ENCODE measurements around the gene COPG1. TPM values are rescaled to one million over a fixed set of nuclear protein-coding genes. Genes with fewer than 3 reads are reported as not detected.

Gene COPG1
- total RNA-seq, 2 experiments from 2014 or later, result 114 to 118 TPM

GRCh38 chr3:129317848-129318247 is 68.4 kb downstream of the COPG1 start:
- DNase-seq (no peak), ATAC-seq (no peak)
- Mint-ChIP-seq H3K4me3 (no peak overlapping the region), H3K9me3 (no peaks in the 10 kb centered on the region), H3K36me3 (ENCODE audit: low read depth) (peaks cover 1% of the 10 kb centered on the region), H3K27me3 (no peaks in the 10 kb centered on the region), H3K4me1 (ENCODE audit: low read depth) (peaks cover 13% of the 10 kb centered on the region), H3K27ac (no peak overlapping the region)
- no peak for TF ChIP-seq CTCF (IDR thresholded peaks at IDR 0.05)
- intact Hi-C loops (cut with micrococcal nuclease), result no loop called here
- ChIA-PET POLR2A (interaction anchor here (1.8 to 8.3 kb wide), 2 partner anchors 37 to 138 kb away, joined by 6 to 108 read pairs; partner anchors contain the start of gene HMCES), CTCF (interaction anchor here (1.4 to 2.8 kb wide), 2 partner anchors 11 to 72 kb away, joined by 3 to 7 read pairs; no protein-coding TSS in a partner anchor)

GRCh38 chr3:129318921-129319320 is 69.5 kb downstream of the COPG1 start:
- CTCF ChIA-PET, result interaction anchor here (1.5 to 2.8 kb wide), 2 partner anchors 10 to 266 kb away, joined by 4 to 7 read pairs; no protein-coding TSS in a partner anchor
- H3K27me3 Mint-ChIP-seq, result no peaks in the 10 kb centered on the region

GRCh38 chr3:129320261-129320660 is 70.9 kb downstream of the COPG1 start:
- no peak overlapping the region for H3K4me3 Mint-ChIP-seq
- ChIA-PET CTCF (interaction anchor here (1.5 to 2.8 kb wide), 2 partner anchors 9 to 267 kb away, joined by 4 to 7 read pairs; no protein-coding TSS in a partner anchor), POLR2A (no interaction called here)
- H3K9me3 Mint-ChIP-seq, result no peaks in the 10 kb centered on the region
- H3K4me1 Mint-ChIP-seq (ENCODE audit: low read depth), result peaks cover 3% of the 10 kb centered on the region
- H3K36me3 Mint-ChIP-seq (ENCODE audit: low read depth), result no peaks in the 10 kb centered on the region
- no peaks in the 10 kb centered on the region for H3K27me3 Mint-ChIP-seq
- H3K27ac Mint-ChIP-seq, result no peak overlapping the region
- ATAC-seq (no peak), DNase-seq (no peak)
- intact Hi-C loops (cut with micrococcal nuclease), result no loop called here
- no peak for TF ChIP-seq CTCF (IDR thresholded peaks at IDR 0.05)

More at GRCh38 chr3:129318921-129319320, 69.5 kb downstream of the COPG1 start:
- TF ChIP-seq CTCF (IDR thresholded peaks at IDR 0.05), result no peak
- no peaks in the 10 kb centered on the region for H3K9me3 Mint-ChIP-seq
- H3K27ac Mint-ChIP-seq, result no peak overlapping the region
- H3K36me3 Mint-ChIP-seq (ENCODE audit: low read depth), result peaks cover 1% of the 10 kb centered on the region
- H3K4me1 Mint-ChIP-seq (ENCODE audit: low read depth), result peaks cover 6% of the 10 kb centered on the region
- intact Hi-C loops (cut with micrococcal nuclease), result no loop called here
- POLR2A ChIA-PET, result no interaction called here
- DNase-seq, result no peak
- ATAC-seq, result no peak
- H3K4me3 Mint-ChIP-seq, result no peak overlapping the region

- ChIA-PET POLR2A (no interaction called here), CTCF (no interaction called here)
- no peaks in the 10 kb centered on the region for H3K9me3 Mint-ChIP-seq
- DNase-seq, result no peak
- ATAC-seq, result no peak
- H3K27me3 Mint-ChIP-seq, result no peaks in the 10 kb centered on the region
- H3K4me3 Mint-ChIP-seq, result no peak overlapping the region
- H3K36me3 Mint-ChIP-seq (ENCODE audit: low read depth), result no peaks in the 10 kb centered on the region
- no peak overlapping the region for H3K27ac Mint-ChIP-seq
- intact Hi-C loops (cut with micrococcal nuclease), result no loop called here
- H3K4me1 Mint-ChIP-seq (ENCODE audit: low read depth), result peaks cover 3% of the 10 kb centered on the region
- no peak for TF ChIP-seq CTCF (IDR thresholded peaks at IDR 0.05)
Observed at GRCh38 chr3:129320825-129321487, 71.5 kb downstream of the COPG1 start.

- no peak for DNase-seq
- ChIA-PET CTCF (no interaction called here), POLR2A (no interaction called here)
- no peaks in the 10 kb centered on the region for H3K27me3 Mint-ChIP-seq
- no peak for TF ChIP-seq CTCF (IDR thresholded peaks at IDR 0.05)
- ATAC-seq, result no peak
- intact Hi-C loops (cut with micrococcal nuclease), result no loop called here
- no peak overlapping the region for H3K4me3 Mint-ChIP-seq
- peaks cover 3% of the 10 kb centered on the region for H3K4me1 Mint-ChIP-seq (ENCODE audit: low read depth)
- H3K27ac Mint-ChIP-seq, result no peak overlapping the region
- no peaks in the 10 kb centered on the region for H3K9me3 Mint-ChIP-seq
- no peaks in the 10 kb centered on the region for H3K36me3 Mint-ChIP-seq (ENCODE audit: low read depth)
Observed at GRCh38 chr3:129321887-129322286, 72.5 kb downstream of the COPG1 start.

Measured in activated CD8-positive, alpha-beta T cell treated with anti-CD3 and anti-CD28 coated beads for 36 hours (primary cell).